Cardiac fibroblast (primary cell): ENCODE measurements around the gene PRPF38B.
"Not testable (repeated sequence)": the region's sequence is repeated elsewhere in the genome, so short reads cannot be mapped to it uniquely, and the experiment has no call there.

ENCODE experiments used
- DNase-seq, 2 donors: peaks; one replicate each; pipeline versions ENCODE4 v3.0.0 to v3.0.0-alpha.2; 2010; ENCODE audit warnings: low read depth in 2 of 2
- H3K4me3 ChIP-seq, 2 donors: replicated peaks in 1 of 2; 1 replicate in 1 of 2; 2 replicates in 1 of 2; pipeline ENCODE4 v1.5.1; 2011; ENCODE audit warnings: low read depth in 2 of 2, low read length in 2 of 2, mild to moderate bottlenecking in 2 of 2, moderate library complexity in 1 of 2
- CTCF ChIP-seq: IDR thresholded peaks from one replicate; pipeline ENCODE4 v1.5.1; 2011; ENCODE audit warnings: low read depth, mild to moderate bottlenecking, low read length, inconsistent platforms

PRPF38B gene

GRCh38 chr1:108679586-108680213, 12.4 kb upstream of the PRPF38B start:
- no peak for DNase-seq
- H3K4me3 ChIP-seq = no peak overlapping the region
- no peak for TF ChIP-seq CTCF

GRCh38 chr1:108681701-108682100, 10.4 kb upstream of the PRPF38B start:
- peak in 1 of 2 donors; percentile 18 for DNase-seq
- H3K4me3 ChIP-seq = not testable (repeated sequence)

- DNase-seq = no peak
- H3K4me3 ChIP-seq = no peak overlapping the region
- TF ChIP-seq CTCF = no peak
Measured at GRCh38 chr1:108685529-108685928, 6.6 kb upstream of the PRPF38B start.

GRCh38 chr1:108686614-108687313, 5.3 kb upstream of the PRPF38B start:
- no peak for TF ChIP-seq CTCF
- peak; percentile 34 to 57 for DNase-seq
- no peak overlapping the region for H3K4me3 ChIP-seq

GRCh38 chr1:108691128-108691941, 775 bp upstream of the PRPF38B start:
- peak overlapping the region; percentile 69 to 84 for H3K4me3 ChIP-seq
- no peak for DNase-seq
- no peak for TF ChIP-seq CTCF

- TF ChIP-seq CTCF = peak; percentile 27
- peak; percentile 79 to 81 for DNase-seq
- H3K4me3 ChIP-seq = peak overlapping the region; percentile 69 to 84
Measured at GRCh38 chr1:108692724-108693655, 880 bp downstream of the PRPF38B start.
